Measurements from ENCODE around the gene PSMB8.
"Not testable (repeated sequence)": the region's sequence is repeated elsewhere in the genome, so short reads cannot be mapped to it uniquely, and the experiment has no call there.

Gene PSMB8

DNA sequence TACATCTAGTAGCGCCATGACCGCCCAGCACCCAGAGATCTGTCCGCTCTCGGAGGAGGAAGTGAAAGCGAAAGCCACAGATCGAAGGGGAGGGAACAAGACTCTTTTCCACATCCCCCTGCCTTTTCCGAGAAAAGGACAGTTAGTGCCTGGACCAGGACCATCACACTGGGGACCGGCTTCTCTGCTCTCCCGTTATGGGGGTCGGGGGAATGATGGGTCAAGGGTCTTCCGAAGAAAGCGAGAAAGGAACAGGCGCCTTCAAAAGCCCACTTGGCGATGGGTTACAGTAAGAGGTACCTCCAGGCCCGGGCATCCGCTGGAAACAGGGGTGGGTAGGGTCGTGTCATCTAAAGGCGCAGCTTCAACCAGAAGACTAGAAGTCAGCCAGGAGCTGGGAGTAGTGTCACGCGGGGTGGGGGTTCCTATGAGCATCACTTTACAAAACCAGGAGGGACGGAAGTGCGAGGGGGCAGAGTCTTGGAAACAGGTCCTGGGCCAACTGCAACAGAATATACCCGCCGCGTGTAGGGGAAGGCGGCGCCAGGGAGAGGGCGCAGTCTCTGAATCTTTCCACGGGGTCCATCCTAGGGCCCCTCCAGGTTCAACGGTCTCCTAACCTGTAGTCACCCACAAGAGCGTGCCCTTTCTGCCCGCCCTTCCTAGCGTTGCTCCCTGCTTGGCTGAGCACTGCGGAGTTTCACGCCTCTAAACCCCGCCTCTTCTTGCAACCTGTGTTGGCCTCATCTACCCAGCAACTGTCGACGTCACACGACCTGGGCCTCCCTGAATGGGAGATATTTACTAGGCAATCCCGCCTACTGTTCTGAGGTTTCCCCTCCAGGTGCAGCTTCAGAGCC, at the start of gene PSMB8:
TSS of gene PSMB8 (minus strand) at position 69 of the 860 bp plus-strand sequence. CDS start at position 18, 51 bp downstream.
- peak; percentile 63 for DNase-seq (ENCODE audit: low read depth, low spot score)

DNA sequence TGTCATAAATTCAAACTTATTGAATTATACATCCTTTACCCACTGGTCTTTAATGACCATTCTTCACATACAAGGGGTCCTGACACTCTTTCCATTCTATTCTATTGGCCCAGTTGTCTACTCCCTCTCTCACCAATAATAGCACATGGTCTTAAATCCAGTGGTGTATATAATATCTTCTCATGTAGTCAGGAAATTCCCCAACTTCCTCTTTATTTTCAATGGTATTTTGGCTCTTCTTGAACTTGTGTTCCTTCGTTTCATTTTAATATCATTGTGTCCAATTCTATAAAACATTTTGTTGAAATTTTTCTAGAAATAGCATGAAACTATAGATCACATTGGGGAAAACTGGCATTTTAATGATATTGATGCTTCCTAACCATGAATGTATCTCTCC, 47.0 kb upstream of the PSMB8 start:
- DNase-seq (ENCODE audit: low read depth, low spot score) = no peak

DNA sequence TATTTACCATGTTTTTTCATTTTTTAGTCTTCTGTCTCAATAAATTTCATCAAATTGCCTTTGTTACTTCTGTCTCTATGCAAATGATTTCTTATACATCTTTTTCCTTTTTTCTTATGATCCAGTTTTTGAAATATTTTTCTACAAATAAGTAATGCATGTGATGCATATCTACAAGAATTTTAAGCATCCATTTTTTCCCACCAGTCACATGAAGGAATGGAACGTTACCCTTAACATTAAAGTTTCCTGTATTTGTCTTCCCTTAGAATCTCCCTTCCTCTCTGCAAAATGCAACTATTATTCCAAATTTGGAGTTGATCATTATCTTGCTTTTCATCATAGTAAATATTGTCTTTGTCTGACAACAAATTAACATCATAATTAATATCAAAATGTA, 45.7 kb upstream of the PSMB8 start:
- no peak for DNase-seq (ENCODE audit: low read depth, low spot score)

DNA sequence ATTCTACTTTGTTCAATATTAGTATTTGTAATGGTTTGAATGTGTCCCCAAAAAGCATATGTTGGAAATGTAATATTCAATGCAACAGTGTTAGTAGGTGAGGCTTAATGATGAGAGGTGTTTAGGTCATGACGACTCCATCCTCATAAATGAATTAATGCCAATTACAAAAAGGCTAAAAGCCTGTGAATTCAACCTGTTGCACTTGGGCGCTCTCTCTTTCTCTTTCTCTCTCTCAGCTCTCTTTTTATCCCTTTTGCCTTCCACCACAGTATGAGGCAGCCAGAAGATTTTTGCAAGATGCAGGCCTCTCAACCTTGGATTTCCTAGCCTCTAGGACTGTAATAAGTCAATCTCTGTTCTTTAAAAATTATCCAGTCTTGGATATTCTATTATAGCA, 44.7 kb upstream of the PSMB8 start:
- no peak for DNase-seq (ENCODE audit: low read depth, low spot score)

DNA sequence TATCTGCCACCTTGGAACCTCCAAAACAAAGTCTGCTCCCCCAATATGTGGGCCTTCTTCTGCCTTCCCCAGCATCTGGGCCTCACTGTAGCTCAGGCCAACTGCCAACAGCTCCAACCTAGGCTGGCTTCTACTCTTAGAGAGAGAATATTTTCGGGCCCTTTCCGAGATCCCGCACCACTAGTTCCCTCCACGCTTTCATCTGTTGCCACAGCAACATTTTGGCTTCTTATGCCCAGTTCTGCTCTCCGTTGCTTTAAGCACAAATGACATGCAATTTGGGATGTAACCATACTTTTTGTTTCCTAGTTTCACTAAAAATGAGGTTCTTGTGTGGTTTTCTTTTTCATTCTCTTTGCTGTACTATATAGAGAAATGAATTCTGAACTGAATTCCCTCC, 43.8 kb upstream of the PSMB8 start:
- DNase-seq (ENCODE audit: low read depth, low spot score) = no peak

DNA sequence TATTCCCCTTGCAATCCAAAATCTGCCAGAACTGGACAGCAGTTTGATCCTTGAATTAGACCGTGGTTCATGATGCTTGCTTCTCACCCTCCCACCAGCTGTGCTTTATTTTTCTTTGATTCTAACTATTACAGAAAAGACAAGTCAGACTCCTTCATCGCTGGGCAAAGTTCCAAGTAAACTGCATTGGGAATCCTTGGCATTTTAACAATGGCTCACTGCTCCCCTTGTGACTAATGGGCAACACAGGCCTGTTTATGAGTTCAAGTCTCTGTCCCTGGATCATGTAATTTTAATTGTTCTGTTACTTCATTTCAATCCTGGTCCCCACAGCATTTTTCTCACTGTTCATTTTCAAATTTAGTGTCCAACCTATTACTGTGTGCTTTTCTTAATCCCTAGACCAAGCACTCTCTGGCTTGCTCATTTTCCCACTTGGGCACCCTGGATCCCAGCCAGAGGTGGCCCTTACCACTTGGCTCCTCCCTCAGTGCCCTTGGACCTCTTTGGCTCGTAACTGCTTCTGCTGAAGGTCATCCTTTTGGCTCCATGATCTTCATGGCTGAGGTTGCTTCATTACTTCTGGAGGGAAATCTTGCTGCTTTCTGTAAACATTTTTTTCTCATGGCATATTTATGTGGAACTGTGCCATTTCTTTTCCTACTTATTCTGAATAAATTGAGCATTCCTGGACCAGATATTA, 43.0 kb upstream of the PSMB8 start:
- DNase-seq (ENCODE audit: low read depth, low spot score) = peak; percentile 45

- peak; percentile 26 for DNase-seq (ENCODE audit: low read depth, low spot score)
Measured at GRCh38 chr6:32885698-32886286, 41.9 kb upstream of the PSMB8 start.

DNA sequence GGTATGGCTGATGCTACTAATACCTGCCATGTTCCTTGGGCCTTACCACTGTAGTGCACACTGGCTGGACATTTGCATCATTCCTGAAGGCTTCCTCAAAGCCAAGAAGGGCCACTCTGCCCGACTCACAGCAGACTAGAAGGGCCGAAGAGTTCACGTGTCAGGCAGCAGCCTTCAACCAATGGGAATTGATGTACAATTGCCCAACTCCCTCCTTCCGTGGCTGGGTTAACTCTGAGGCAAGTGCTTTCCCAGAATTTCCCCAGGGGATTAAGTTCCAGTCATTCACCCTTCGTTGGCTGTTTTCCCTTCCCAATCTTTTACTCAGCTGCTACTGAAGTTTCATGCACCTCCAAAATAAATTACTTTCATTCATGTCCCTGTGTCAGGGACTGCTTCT, 39.9 kb upstream of the PSMB8 start:
- no peak for DNase-seq (ENCODE audit: low read depth, low spot score)

DNA sequence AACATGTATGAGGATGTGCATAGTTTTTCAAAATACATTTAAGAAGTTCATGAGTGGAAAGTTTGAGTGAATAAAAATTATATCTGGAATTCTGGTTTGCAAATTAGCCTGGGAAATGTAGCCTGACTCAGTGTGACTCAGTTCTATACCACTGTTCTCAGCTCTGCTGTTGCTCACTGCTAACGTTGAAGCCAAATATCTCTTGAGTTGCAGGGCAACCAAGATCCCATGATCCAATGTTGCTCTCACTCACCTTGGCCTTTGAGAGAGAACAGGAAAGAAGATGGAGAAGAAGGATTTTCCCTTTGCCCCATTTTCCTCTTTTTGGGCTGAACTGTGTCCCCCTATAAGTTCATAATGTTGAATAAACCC, 39.0 kb upstream of the PSMB8 start:
- no peak for DNase-seq (ENCODE audit: low read depth, low spot score)

DNA sequence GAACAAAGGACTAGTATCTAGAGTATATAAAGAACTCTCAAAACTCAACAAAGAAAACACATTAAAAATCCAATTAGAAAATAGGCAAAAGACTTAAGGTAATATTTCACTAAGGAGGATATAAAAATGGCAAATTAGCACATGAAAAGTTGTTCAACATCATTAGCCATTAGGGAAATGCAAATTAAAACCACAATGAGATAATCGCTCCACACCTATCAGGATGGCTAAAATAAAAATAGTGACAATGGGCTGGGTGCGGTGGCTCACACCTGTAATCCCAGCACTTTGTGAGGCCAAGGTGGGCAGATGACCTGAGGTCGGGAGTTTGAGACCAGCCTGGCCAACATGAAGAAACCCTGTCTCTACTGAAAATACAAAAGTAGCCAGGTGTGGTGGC, 37.1 kb upstream of the PSMB8 start:
- DNase-seq (ENCODE audit: low read depth, low spot score) = not testable (repeated sequence)

DNA sequence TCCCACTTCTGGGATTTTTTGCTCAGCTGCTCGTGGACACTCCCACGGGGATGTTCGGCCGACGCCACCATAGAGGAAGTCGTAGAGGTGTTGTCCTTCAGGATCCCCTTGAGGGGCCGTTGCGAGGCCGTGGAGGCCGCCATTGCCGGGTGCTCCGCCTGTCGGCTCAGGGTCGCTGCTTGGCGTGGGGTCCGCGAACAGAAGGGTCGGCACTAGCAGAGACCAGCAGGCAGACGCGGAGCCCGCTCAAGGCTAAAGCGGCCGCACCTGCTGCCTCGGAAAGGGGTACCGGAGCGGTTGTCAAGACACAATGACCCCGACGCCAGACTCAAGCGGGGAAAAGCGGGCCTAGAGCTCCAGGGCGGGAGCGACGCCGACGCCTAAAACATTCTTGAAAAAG, 35.8 kb upstream of the PSMB8 start:
- no peak for DNase-seq (ENCODE audit: low read depth, low spot score)

GRCh38 chr6:32876603-32877002, 32.8 kb upstream of the PSMB8 start:
- no peak for DNase-seq (ENCODE audit: low read depth, low spot score)

GRCh38 chr6:32873947-32874346, 30.1 kb upstream of the PSMB8 start:
- not testable (repeated sequence) for DNase-seq (ENCODE audit: low read depth, low spot score)

DNA sequence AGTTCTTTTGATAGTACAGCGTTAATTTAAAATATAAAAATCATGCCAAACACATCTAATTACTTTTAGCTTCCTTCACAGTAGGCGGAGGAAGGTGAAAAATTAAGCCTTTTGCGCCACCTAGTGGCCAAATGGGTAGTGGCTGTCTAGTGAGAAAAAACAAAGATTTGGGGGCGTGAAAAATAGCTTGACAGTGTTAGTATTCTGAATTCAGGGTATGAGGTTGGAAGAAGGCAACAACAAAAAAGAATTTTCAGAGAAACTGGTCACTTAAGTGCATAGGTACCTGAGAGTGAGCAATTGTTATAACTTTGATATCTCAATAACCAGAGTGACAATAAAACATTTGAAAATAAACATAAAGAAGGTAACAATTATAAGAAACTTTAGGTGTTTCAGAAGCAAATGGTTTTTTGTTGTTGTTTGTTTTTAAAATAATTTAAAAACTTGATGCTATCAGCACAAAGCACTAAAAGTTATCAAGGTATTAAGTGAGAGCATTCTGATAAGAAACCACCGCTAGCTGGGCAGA, 24.5 kb upstream of the PSMB8 start:
- DNase-seq (ENCODE audit: low read depth, low spot score) = peak; percentile 27

DNA sequence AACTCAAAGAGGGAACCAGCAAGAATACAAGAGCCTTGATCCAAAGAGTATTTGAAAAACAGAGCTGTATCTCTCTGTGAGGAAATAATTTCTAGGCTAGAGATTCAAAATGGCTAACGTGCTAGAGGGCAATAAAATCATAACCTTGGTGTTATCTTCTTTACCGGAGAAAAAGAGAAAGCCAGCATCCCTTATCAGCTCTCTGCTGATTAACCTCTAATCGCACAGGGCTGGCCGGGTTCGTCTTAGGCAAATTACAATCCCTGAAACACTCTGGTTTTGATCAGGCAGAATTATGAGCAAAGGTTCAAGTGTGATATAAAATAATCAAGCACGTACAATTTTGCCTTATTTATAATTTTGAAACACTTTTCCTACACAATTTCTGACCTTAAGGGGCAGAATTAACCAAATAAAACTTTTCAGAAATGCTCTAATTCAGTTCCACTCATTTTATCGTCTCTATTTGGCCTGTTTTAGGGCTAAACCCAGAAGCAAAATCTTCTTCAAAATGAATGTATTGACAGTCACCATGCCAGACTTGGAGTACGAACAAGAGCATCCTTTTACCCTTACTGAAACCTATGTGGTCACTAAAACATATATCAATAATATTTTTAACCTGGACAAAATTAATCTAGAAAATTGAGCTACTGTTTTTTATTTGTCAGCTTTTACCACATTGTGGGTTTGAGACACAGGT, 23.9 kb upstream of the PSMB8 start:
- DNase-seq (ENCODE audit: low read depth, low spot score) = no peak

DNA sequence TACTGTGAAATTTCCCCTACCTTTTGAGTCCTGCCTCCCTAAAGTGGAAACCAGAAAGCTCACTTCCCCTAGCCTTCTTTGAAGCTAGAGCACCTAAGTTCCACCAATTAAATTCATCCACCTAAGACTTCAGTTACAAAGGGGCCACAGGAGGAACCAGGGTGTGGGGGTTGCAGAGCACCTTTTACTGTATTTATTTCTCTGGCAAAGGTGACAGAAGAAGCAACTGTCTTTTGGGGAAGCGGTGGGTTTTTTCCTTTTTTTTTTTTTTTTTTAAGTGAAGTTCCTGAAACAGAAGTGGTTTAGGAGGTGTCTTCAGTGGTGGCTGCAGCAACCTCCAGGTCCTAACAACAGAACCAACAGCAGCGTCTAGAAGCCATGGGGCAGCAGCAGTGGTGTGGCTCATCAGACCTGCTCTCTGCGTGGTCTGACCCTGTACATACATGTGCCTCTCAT, 23.2 kb upstream of the PSMB8 start:
- no peak for DNase-seq (ENCODE audit: low read depth, low spot score)

- no peak for DNase-seq (ENCODE audit: low read depth, low spot score)
Measured at GRCh38 chr6:32865724-32866443, 22.0 kb upstream of the PSMB8 start.

DNA sequence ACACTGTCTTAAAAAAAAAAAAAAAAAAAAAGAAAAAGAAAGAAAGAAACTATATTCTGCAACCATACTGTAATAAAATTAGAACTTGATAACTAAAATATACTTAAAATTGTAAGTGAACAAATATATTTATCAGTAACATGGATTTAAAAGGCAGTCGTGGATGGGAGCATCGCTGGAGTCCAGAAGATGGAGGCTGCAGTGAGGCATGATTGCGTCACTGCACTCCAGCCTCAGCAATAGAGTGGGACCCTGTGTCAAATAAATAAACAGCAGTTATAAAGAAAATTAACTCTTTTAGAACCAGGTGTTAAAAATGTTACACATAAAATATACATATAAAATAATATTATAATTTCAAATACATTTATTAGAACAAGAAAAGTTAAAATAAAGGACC, 18.9 kb upstream of the PSMB8 start:
- no peak for DNase-seq (ENCODE audit: low read depth, low spot score)

DNA sequence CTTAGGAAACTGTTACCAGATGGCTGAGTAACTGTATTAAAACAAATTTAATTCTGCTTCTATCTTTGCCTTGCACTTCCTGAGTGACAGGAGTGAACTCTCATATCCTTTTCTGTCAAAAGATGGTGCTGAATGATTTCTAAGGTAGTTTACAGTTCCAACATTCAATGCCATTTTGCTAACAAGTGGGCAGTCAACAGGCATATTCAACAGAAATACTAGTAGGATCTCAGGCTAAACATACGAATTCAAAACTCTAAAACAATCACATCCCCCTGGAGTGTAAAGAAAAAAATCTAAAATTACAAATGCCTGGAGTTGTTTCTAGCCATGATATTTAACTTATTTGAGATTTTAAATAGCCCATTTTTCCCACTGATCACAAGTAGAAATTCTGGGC, 16.8 kb upstream of the PSMB8 start:
- DNase-seq (ENCODE audit: low read depth, low spot score) = no peak

GRCh38 chr6:32858194-32858593, 14.3 kb upstream of the PSMB8 start:
- DNase-seq (ENCODE audit: low read depth, low spot score) = no peak

Data from brain pericyte (primary cell).